ENCODE measurements around the gene OR8S1. TPM values are rescaled to one million over a fixed set of nuclear protein-coding genes. Genes with fewer than 3 reads are reported as not detected.

OR8S1 gene
- total and polyA plus RNA-seq, 2 donors (not counting 3 experiments of a cell fraction or from before 2014, with no cell fraction given) = not detected

- Histone ChIP-seq H3K9me1 (replicated peaks; ENCODE audit: control insufficient read depth, extremely low read depth, insufficient read depth, low read length) (no peaks in the 10 kb centered on the region), H3K4me2 (ENCODE audit: insufficient read depth, low read length) (no peak overlapping the region), H4K20me1 (replicated peaks; ENCODE audit: control insufficient read depth, extremely low read depth, insufficient read depth, low read length) (no peaks in the 10 kb centered on the region), H3K36me3 (ENCODE audit: control insufficient read depth in 2 of 2, extremely low read depth in 1 of 2, insufficient read depth in 2 of 2, low read length in 2 of 2) (no peaks in the 10 kb centered on the region), H3K9ac (replicated peaks; ENCODE audit: extremely low read depth, insufficient read depth, low read length) (no peak overlapping the region), H3K27ac (ENCODE audit: insufficient read depth, low read depth, low read length) (no peak overlapping the region), H3K9me3 (replicated peaks; ENCODE audit: control insufficient read depth, insufficient read depth, low read length) (no peaks in the 10 kb centered on the region), H3K4me1 (ENCODE audit: control insufficient read depth, extremely low read depth, insufficient read depth, low read length) (no peaks in the 10 kb centered on the region), H3K4me3 (replicated peaks in 1 of 3; ENCODE audit: insufficient read depth in 1 of 3, low read depth in 1 of 3, low read length in 3 of 3) (no peak overlapping the region), H3K27me3 (ENCODE audit: control insufficient read depth in 2 of 2, insufficient read depth in 2 of 2, low read length in 2 of 2) (peaks cover 2 to 5% of the 10 kb centered on the region in 2 experiments), H3K79me2 (ENCODE audit: control insufficient read depth, insufficient read depth, low read length) (no peaks in the 10 kb centered on the region), H2AFZ (ENCODE audit: low read depth, low read length) (no peak overlapping the region)
- CTCF ChIA-PET = no interaction called here
- POLR2A ChIA-PET = no interaction called here
- intact Hi-C loops (cut with micrococcal nuclease) (no loop called here), dilution Hi-C loops (cut with MboI; ENCODE audit: extremely low pct_ligation_motif_present, low sequenced_read_pairs) (no loop called here)
- TF ChIP-seq MYC (IDR thresholded peaks at IDR 0.05; ENCODE audit: low read depth, low read length) = no peak
- TF ChIP-seq, protein P1, sequence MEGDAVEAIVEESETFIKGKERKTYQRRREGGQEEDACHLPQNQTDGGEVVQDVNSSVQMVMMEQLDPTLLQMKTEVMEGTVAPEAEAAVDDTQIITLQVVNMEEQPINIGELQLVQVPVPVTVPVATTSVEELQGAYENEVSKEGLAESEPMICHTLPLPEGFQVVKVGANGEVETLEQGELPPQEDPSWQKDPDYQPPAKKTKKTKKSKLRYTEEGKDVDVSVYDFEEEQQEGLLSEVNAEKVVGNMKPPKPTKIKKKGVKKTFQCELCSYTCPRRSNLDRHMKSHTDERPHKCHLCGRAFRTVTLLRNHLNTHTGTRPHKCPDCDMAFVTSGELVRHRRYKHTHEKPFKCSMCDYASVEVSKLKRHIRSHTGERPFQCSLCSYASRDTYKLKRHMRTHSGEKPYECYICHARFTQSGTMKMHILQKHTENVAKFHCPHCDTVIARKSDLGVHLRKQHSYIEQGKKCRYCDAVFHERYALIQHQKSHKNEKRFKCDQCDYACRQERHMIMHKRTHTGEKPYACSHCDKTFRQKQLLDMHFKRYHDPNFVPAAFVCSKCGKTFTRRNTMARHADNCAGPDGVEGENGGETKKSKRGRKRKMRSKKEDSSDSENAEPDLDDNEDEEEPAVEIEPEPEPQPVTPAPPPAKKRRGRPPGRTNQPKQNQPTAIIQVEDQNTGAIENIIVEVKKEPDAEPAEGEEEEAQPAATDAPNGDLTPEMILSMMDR (IDR thresholded peaks at IDR 0.05; ENCODE audit: extremely low read depth in 1 of 2, insufficient read depth in 1 of 2, low read depth in 1 of 2, low read length in 2 of 2) = no peak
- TF ChIP-seq JUN (IDR thresholded peaks at IDR 0.05; ENCODE audit: borderline replicate concordance, insufficient read depth, insufficient read length, low read depth) = no peak
- TF ChIP-seq, protein P2, sequence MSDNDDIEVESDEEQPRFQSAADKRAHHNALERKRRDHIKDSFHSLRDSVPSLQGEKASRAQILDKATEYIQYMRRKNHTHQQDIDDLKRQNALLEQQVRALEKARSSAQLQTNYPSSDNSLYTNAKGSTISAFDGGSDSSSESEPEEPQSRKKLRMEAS (IDR thresholded peaks at IDR 0.05; ENCODE audit: insufficient read depth, insufficient read length) = no peak
- TF ChIP-seq EZH2 (IDR thresholded peaks at IDR 0.05; ENCODE audit: borderline replicate concordance, low read depth, low read length, severe bottlenecking) = no peak
- no peak for TF ChIP-seq POLR2A (IDR thresholded peaks at IDR 0.05; ENCODE audit: low read depth, low read length)
- no peak for TF ChIP-seq FOS (IDR thresholded peaks at IDR 0.05; ENCODE audit: borderline replicate concordance, insufficient read depth, low read length)
- TF ChIP-seq POLR2AphosphoS5 (IDR thresholded peaks at IDR 0.05; ENCODE audit: insufficient read depth, low read depth, low read length) = no peak
- no peak for FAIRE-seq
- DNase-seq (ENCODE audit: low read depth, low spot score) = no peak
- BruUV-seq (replicated peaks) = no TSS peak
These were observed 15.3 kb upstream of the OR8S1 start for GRCh38 chr12:48510111-48510510.
